Measurements from ENCODE around the gene MR1. TPM values are rescaled to one million over a fixed set of nuclear protein-coding genes. Genes with fewer than 3 reads are reported as not detected.

The MR1 gene
- total and polyA plus RNA-seq, 9 of the 15 experiments (the other 6 are each of a cell fraction or from before 2014, with no cell fraction given), result 9.7 to 21.7 (median 15.6) TPM

DNA sequence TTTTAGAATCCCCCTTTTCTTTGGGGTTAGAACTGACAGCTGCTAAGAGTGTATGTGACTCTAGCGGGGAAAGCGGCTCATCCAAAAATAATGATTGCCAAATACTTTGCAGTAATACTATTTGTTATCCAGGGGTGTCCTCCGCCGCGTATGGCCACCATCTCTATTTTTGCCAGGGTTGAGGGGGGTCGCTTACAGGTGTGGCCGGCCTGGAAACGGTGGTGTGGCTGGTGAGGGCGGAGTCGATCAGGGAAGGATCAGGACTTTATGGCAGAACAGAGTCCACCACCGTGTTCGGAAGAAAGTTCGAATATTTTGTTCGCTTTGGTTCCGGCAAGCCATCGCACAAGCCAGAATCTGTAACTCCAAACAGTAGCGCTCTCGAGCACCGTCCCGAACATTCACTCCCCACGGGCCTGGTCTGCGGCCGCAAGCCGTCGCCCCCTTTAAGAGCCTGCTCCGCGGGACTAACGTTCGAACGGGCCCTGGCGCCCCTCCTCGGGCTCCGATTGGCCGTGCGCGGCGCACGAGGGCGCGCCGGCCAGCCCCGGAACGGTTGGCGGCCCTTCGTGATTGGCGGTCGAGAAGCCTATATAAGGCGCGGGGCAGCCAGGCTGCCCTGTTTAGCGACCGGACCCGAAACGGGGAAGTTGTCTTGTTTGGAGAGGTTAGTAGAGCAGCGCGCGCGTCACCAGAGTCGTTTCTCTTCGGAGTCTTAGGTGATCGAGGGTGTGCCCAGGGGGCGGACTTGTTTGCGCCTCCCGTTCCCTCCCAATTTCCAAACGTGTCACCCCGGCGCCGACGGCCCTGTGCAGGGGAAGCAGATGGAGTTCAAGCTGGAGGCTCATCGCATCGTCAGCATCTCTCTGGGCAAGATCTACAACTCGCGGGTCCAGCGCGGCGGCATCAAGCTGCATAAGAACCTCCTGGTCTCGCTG is 54.6 kb downstream of the MR1 start, which contains the start of gene IER5 (continued):
- TF ChIP-seq KLF1 (tag; IDR thresholded peaks at IDR 0.05) (peak; percentile 47; the same call in 1 of the 2 replicates), CXXC5 (CRISPR knock-in tag; IDR thresholded peaks at IDR 0.05) (peak; percentile 100), SMAD3 (CRISPR knock-in tag; conservative IDR thresholded peaks at IDR 0.05) (no peak), ZNF584 (CRISPR knock-in tag; IDR thresholded peaks at IDR 0.05; ENCODE audit: low read depth) (no peak), EP300 (IDR thresholded peaks at IDR 0.05; ENCODE audit: low read length) (peak; percentile 67), ZKSCAN1 (IDR thresholded peaks at IDR 0.05; ENCODE audit: low read depth, low read length) (peak; percentile 72; the same call in 1 of the 2 replicates), GTF2A2 (tag; IDR thresholded peaks at IDR 0.05) (peak; percentile 92), MECOM (CRISPR knock-in tag; IDR thresholded peaks at IDR 0.05) (no peak), FOXK1 (CRISPR knock-in tag; IDR thresholded peaks at IDR 0.05; ENCODE audit: borderline replicate concordance) (peak; percentile 89), EWSR1 (IDR thresholded peaks at IDR 0.05; ENCODE audit: borderline replicate concordance, low read depth, partially characterized antibody) (no peak), CREB1 (IDR thresholded peaks at IDR 0.05) (peak; percentile 81), CREB1 (CRISPR knock-in tag; IDR thresholded peaks at IDR 0.05) (peak; percentile 88), MXI1 (IDR thresholded peaks at IDR 0.05; ENCODE audit: low read depth, low read length) (peak; percentile 68), MIER1 (IDR thresholded peaks at IDR 0.05; ENCODE audit: low read depth) (no peak), SMARCC2 (IDR thresholded peaks at IDR 0.05; ENCODE audit: low read depth) (no peak), ZNF174 (CRISPR knock-in tag; IDR thresholded peaks at IDR 0.05) (no peak), RBM14 (IDR thresholded peaks at IDR 0.05; ENCODE audit: borderline replicate concordance, insufficient read depth, low read depth, low read length) (no peak; the same call in 1 of the 2 replicates)
- TF ChIP-seq, protein P1, sequence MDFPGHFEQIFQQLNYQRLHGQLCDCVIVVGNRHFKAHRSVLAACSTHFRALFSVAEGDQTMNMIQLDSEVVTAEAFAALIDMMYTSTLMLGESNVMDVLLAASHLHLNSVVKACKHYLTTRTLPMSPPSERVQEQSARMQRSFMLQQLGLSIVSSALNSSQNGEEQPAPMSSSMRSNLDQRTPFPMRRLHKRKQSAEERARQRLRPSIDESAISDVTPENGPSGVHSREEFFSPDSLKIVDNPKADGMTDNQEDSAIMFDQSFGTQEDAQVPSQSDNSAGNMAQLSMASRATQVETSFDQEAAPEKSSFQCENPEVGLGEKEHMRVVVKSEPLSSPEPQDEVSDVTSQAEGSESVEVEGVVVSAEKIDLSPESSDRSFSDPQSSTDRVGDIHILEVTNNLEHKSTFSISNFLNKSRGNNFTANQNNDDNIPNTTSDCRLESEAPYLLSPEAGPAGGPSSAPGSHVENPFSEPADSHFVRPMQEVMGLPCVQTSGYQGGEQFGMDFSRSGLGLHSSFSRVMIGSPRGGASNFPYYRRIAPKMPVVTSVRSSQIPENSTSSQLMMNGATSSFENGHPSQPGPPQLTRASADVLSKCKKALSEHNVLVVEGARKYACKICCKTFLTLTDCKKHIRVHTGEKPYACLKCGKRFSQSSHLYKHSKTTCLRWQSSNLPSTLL (IDR thresholded peaks at IDR 0.05), result no peak
- TF ChIP-seq, protein P2, sequence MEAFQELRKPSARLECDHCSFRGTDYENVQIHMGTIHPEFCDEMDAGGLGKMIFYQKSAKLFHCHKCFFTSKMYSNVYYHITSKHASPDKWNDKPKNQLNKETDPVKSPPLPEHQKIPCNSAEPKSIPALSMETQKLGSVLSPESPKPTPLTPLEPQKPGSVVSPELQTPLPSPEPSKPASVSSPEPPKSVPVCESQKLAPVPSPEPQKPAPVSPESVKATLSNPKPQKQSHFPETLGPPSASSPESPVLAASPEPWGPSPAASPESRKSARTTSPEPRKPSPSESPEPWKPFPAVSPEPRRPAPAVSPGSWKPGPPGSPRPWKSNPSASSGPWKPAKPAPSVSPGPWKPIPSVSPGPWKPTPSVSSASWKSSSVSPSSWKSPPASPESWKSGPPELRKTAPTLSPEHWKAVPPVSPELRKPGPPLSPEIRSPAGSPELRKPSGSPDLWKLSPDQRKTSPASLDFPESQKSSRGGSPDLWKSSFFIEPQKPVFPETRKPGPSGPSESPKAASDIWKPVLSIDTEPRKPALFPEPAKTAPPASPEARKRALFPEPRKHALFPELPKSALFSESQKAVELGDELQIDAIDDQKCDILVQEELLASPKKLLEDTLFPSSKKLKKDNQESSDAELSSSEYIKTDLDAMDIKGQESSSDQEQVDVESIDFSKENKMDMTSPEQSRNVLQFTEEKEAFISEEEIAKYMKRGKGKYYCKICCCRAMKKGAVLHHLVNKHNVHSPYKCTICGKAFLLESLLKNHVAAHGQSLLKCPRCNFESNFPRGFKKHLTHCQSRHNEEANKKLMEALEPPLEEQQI (IDR thresholded peaks at IDR 0.05), result peak; percentile 58; the same call in 1 of the 2 replicates
- TF ChIP-seq, protein P3, sequence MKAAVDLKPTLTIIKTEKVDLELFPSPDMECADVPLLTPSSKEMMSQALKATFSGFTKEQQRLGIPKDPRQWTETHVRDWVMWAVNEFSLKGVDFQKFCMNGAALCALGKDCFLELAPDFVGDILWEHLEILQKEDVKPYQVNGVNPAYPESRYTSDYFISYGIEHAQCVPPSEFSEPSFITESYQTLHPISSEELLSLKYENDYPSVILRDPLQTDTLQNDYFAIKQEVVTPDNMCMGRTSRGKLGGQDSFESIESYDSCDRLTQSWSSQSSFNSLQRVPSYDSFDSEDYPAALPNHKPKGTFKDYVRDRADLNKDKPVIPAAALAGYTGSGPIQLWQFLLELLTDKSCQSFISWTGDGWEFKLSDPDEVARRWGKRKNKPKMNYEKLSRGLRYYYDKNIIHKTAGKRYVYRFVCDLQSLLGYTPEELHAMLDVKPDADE (conservative IDR thresholded peaks at IDR 0.05; ENCODE audit: control insufficient read depth, low read depth, low read length), result peak; percentile 78; the same call in 1 of the 2 replicates
